UCSD-AML1 (cell line): Measurements from ENCODE around the gene HDAC7.
A peak's percentile ranks its signal among the peaks of the same experiment; 100 is the strongest.

Source experiments
- DNase-seq: peaks from one replicate; lab custom pipeline; 2025; ENCODE audit not compliant: unreplicated experiment; lab: John Stamatoyannopoulos, UW

HDAC7 gene

DNA sequence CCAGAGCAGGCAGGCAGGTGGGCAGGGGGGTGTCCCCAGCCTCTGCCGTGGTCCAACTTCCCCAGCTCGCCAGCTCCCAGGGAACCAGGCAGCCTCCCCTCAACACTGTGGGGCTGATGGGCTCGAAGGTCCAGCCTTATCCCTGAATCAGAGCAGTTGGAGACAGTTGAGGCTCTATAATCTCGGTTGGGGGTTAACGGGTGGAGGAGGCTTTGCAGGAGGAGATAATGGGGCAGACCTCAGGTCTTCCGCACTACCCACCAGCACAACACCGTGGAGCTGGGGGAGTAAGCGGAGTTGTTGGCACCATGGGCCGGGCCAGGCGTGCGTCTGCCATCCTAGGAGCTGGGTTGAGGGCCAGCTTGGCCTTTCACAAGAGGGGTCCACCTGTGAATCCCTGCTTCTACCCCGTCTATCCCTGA is 13.9 kb upstream of the HDAC7 start:
- no peak for DNase-seq

DNA sequence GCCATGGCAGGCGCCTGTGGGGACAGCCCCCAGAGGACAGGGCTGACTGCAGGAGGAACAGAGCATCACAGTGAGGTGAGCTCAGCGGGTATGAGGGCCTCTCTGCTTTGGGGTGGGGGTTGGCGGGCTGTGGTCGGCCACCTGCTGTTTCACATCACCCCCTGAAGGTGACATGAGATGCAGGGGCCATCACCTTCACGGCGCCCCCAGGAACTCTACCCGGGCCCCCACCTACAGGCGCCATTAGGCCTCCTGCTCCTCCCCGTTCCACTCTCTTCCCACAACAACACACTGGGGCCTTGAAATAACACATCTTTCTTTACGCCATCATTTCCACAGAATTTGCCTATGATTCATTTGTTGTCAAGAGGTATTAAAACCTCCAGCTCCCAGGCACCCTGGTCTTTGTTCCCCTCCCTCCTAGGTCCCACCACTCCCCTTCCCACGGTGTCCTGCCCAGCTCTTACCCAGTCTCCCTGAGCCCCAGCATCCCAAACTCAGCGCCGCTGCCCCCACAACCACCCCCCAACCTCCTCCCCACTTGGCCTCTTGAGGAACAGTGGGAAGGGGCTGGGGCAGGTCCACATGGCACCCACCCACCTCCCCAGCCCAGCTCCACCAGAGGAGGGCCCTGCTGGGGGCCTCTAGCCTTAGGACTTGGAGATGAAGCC is 12.7 kb upstream of the HDAC7 start:
- DNase-seq: no peak

DNA sequence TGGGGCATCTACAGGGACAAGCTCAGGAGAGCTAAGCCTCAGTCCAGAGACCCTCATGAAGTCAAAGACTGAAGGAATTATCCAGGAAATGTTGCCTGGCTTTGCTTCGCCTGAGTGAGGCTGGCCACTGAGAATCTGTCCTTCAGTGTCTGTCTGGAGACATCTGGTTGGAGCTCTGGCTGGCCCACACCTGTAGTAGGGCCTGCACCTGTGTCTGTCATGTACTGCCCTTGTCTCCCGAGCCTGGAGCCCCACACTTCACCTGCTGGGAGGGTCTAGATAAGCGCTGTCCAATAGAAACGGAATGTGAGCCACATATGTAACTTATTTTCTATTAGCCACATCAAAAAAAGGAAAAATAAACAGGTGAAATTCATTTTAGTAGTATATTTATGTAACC is 9.9 kb upstream of the HDAC7 start:
- DNase-seq: no peak

DNA sequence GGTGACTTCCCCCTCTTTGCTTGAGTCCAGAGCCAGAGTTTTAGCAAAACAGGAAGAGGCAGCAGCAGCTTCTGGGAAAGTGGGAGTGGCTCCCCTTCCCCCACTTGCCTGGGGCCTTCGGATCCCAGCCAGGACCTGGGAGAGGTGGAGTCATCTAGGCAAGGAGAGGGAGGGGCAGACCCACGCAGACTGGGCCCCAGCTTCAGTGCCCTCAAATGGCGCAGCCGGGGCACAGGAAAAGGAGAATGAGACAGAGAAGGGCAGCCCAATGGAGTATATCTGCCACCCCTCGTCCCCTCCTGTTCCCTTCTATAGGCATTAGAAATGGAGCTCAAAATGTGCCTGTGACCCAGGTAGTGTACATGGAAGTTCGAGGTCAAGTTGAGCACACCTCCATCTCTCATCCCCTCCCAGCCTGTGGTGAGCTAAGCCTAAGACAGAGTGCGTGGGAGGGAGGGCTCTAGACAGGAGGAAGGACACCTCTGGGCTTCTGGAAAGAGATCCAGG is 9.3 kb upstream of the HDAC7 start:
- DNase-seq: peak; percentile 81

DNA sequence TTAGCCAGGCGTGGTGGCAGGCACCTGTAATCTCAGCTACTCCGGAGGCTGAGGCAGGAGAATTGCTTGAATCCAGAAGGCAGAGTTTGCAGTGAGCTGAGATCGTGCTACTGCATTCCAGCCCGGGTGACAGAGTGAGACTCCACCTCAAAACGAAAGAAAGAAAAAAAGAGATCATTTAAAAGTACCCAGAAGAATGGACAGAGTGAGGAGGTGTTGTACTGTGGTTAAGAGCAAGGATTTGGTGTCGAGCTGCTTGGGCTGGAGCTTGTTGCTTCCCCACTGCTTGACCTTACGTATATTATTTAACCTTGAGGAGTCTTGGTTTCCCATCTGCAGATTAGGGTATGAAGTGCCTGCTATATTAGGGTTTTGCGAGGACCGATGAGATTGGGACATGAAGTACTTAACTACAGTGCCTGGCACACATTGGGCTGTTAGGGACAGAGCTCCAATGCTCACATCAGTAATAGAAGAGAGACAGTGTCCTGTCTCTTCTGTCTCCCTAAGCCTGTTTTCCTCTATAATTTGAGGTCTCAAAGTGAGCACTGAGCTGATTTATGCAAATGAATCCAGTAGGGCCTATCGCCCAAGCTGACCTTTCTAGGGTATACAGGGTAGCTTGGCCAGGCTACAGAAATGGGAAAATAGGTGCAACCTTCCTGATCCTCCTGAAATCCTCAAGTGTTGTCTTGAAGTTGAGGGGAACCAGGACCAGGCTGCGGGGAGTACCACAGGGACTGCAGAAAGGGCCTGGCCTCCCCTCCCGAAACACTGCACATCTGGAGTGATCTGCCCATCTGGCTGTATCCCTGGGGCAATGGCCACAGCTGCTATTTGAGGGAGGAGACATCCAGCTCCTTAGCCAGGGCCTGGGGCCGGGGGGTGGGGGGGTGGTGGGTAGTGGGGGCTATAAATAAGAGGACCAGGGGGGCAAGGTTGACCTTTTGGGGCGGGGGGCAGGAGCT is 8.6 kb upstream of the HDAC7 start:
- DNase-seq: no peak

DNA sequence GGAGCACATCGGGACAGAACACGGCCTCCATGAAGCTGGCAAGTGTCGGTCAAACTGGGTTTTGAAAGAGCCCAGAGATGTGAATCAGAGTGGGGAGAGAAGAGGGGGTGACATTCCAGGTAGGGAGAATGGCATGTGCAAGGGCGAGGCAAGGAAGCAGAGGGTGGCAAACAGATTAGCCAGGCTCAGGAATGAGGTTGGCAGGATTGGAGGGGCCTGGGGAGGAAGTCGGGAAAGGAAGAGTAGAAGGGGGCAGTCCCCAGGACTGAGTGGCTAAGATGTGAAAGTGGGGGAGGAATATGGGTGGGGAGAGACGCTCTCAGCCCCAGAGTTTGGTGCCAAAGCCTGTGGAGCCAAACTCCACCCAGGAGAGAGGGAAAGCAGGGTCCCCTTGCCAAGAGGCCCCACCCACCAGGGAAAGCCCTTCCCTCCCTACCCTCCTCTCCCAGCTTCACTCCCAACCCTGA is 5.5 kb upstream of the HDAC7 start:
- no peak for DNase-seq

DNA sequence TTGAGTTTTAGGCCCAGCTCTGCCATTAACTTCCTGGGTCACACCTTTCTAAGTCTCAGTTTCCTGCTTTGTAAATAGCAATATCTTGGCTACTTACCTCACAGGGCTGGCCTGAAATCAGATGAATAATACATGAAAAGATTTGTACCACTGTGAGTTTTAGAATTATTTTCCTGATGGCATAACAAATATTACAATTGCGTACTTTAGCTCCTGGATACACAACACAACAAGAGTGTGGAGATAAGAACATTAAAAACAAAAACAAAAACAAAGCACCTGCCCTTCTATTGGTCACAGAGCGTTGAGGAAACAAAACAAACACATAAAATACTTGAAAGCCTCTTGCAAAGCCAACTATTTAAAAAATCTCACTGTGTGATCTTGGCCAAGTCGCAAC is 4.9 kb upstream of the HDAC7 start:
- no peak for DNase-seq

DNA sequence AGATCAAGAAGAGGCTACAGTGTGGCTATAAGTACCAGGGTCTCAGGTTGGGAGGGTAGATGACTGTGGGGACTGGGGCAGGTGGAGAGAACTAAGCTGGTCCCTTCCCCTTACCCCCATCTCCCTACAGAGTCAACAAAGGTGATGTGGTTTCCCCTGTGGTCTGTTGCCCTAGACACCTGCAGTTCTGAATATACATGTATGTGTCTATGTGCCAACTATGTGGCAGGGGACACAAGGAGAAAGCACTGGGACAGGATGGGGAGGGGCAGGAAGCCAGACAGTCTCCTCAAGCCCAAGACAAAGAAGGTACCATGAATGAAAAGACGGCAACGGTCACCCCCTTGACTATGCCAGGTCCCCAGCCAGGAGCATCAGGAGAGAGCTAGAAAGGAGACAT is 4.5 kb upstream of the HDAC7 start:
- DNase-seq: no peak

DNA sequence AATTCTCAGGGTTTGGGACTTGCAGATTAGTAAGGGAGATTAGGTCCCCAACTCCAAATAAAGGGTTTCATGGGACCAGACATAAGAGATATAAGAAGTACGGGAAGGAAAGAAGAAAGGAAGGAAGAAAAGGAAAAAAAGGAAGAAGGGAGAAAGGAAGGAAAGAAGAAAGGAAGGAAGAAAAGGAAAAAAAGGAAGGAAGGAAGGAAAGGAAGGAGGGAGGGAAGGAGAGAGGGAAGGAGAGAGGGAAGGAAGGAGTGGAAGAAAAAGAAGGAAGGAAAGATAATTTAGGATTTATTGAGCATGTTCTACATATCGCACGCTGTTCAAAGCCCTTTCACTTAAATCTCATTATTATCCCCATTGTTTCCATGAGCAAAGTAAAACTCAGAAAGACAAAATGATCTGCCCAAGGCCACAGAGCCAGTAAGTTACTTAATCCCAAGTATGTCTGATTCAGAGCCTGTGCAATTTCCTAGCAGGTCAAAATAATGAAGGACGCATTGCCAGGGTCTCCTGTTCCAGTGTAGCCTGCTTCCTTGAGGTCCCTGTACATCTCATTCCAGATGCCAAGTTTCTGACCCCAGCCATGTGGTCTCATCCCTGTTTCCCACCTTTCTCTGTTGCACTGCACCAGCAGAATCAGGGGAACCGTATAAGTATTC is 3.9 kb upstream of the HDAC7 start:
- no peak for DNase-seq

DNA sequence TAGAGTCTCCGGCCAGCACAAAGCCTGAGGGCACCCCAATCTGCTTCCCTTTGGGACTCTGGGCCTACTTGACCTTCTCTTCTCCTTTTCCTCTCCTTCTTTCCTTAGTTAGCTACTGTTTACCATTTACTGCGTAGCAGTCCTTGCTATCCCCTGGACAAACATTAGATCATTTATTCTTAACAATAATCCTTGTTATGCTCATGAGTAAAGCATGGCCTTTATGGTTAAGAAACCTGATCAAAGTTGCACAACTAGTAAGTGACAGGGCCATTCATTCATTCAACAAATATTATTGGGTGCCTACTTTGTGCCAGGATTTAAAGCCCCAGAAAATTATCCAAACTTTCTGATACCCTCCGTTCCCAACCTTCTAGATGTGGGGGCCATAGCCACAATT is 3.2 kb upstream of the HDAC7 start:
- no peak for DNase-seq

DNA sequence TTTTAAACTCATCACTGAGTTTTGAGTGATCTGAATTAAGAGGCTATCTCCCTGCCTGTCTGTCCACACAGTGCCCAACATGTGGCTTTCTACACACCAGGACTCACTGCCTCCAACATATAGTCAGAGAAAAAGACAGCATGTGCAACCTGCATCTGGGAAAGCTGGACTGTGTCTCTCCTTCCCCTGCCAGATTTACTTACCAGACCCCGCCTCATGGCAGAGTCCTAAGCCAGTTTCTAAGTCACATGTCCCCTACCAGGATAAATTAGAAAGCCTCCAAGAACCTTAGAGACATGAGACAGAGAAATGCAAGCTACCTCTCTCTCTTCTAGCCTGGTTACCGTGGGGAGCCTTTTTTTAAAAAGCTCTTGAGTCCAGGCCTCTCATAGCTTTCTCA is 2.7 kb upstream of the HDAC7 start:
- DNase-seq: no peak

DNA sequence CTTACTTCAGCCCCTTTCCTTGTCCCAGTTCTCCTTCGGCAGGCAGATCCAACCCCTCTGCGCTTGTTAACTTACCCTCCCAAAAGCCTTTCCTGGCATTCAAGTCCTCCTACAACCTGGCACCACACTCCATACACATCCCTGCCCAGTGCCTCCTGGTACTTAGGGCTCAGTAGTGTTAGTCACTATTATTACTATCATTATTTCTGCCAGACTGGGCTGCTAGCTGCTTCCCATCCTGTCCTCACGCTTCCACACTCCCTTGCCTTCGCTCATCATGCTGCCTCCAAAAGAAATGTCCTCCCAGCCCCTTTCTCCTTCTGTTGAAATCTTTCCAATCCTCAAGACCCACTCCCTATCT is 1.6 kb upstream of the HDAC7 start:
- DNase-seq: no peak

DNA sequence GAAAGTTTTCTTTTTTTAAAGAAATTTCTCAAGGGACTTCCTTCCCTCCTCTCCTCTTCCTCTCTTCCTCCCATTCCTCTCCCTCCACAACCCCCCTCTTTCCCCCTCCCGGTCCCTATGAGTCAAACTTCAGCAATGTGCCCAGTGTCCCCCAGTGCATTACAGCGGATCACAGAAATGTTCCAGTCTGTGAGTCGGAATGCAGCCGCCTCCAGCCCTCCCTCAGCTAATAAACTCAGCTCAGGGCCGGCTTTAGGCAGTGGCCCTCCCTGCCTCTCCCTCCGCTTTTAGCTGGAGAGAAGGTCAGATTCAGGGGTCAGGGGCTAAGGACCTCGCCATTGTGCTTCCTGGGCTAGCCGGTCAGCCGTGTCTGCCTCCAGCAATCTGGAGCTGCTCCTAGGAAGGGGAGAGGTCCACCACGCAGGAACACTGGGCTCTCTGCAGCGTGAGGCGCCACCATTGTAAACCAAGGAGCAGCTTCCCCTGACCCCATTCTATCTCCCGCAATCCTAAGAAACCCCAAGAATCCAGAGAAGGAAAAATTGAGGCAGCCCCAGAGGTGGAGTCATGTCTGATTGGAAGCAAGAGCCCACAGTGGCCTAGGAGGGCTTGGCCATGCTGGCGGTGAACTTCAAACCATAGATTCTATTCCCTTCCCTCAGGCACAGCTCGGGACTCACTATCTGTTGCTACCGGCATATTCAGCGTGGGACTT is 1.1 kb upstream of the HDAC7 start:
- no peak for DNase-seq

DNA sequence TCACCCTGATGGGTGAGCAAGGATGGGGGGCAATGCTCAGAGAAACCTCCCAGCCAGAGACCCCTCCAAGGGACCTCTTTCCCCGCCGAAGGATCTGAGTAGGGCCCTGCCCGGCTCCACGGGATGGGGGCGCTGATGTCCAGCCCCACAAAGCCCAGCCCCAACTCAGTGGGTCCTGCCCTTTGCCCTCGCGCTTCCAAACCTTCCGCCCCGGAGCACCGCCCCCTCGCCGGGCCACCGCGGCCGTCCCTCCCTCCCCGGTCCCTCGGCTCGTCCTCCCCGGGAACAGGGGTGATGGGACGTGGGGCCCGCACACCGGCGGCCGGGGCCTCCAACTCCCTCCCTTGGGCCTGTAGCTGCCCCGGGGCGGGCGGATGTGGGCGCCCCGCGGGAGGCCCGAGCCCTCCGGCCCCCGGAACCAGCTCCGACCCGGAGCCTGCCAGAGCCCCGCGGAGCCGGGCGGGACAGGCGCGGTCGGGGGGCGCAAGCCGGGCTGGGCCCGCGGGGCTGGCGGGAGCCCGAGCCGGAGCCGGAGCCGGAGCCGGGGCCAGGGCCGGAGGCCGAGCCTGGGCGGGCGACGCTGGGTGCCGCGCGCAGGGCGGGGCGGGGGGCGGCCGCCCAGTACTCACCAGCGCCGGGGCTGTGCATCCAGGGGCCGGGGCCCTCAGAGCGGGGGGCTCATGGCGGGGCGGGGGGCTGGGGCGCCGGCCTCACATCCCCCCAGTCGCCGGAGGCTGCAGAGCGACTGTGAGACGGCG is 386 bp downstream of the HDAC7 start:
- DNase-seq: peak; percentile 78

DNA sequence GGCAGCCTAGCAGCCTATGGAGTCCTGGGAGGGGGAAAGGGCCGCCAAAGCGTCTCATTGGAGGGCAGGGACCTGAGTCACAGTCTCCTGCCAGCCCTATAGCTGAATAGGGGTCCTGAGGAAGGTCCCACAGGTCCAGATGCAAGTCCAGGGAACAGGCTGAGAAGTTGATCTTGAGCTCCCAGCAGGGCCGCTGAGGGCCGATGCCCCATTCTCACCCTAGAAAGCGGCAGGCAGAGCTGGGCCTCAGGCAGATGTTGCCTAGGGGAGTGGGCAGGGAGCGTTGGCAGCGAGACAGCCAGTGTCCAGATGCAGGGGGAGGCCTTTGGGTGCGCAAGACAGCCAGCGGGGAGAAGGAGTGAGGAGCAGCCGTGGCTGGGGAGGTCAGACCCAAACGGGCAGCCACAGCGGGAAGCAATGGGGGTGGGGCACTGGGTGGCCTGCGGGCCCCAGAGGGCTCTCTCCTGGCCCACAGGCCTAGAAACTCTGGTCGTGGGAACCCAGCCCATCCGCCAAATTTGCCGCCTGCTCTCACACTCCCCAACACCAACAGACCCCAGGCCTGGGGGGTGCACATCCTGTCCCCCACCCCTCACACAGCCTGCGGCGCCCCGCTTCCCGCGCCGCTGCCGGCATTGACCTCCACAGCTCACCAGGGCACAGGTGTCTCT is 1.1 kb downstream of the HDAC7 start:
- peak; percentile 54 for DNase-seq

DNA sequence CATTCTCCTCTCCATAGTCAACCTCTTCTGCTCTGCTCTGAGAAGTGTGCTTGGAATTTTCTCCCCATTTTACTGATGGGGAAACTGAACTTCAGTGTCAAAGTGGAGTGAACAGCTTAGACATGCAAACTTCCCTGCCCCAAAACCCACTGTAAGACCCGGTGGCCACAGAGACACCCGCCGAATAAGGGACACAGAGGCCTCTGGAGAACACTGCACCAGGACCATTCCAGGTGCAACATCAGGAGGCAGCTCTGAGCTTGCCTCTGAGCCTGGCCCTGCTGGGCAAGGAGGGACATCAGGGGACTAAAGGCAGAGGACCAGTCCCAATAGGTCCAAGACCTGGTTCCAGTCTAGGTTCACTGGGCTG is 1.7 kb downstream of the HDAC7 start:
- no peak for DNase-seq

DNA sequence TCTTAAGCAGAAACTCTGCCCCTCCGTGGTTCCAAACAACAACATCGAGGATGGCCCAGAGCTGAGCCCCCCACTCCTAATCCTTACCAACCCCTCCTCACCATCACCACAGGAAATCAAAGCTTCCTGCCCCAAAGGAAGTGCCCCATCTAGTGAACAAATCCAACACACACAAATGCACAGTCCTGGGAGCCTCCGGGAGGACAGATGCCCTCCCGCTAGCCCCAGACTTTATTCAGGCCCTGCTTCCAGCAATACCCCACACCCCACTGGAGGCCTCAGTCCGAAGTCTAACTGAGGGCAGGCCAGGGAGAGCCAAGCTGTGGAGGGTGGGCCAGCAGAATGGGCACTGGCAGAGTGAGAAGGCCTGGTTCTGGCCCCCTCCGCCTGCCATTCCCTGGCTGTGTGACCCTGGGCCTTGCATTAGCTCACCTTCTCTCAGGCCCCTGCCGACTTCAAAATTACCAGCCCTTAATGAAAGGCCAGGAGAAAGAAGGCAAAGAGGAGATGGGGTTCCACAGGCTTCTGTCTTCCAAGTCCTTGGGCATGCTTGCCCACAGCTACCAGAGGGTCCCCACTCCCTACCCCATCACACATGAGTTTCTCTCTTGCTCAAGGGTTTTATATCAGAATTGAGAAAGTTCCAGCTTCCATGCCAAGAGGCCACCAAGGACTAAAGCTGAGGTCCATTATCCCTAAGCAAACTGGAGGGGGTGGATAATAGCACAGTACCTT is 2.3 kb downstream of the HDAC7 start:
- peak; percentile 59 for DNase-seq

DNA sequence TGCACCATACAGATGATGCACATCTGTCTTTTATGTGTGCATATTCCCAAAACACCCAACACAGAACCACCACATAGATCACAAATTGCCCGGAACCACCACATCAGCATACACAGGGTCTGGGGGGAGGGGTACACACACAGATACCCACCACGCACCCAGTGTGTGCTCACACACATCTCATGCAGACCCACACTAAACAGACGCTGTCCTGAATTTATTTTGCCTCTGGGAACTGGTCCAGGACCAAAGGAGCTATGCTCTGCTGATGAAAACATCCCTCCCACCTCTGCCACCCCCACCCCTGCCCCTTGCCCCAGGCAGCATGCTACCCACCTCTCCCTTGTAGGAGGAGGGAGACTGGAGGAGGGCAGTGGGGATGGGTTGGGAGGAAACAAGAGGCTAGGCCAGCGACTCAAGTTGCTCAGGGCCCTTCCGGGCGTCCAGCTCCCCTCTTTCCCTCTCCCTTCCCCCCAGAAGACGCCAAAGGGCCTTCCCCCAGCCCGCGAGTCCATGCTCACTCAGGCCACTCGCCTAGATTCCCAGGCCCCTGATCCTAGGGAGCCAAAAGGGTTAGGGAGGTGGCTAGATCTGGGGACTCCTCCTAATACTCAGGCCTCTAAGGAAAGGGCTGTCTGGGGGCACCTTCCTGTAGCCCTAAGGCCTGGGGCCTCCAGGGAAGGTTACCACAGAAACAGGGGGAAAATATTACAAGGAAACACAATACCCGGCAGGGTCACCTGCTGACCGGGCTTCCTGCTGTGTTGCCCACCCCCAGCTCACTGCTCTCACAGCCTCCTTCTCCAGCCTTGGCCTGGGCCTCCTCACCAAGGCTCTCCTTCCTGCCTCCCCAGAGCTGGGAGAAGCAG is 3.1 kb downstream of the HDAC7 start:
- DNase-seq: no peak
